Measurements from ENCODE around the gene NBAS. TPM values are rescaled to one million over a fixed set of nuclear protein-coding genes. Genes with fewer than 3 reads are reported as not detected.

NBAS gene
- total and polyA plus RNA-seq, 2 of the 13 experiments (the other 11 are each of a cell fraction or from before 2014, with no cell fraction given) = 33.6 to 58.7 TPM

Other genes with a start within 250 kb of the NBAS start
- 130 and 254 TPM in 2 replicates for gene DDX1, start 30.5 kb upstream of the NBAS start, total RNA-seq (2016; rRNA removed; fragmentation: Illumina TruSeq; extraction: Trizol)
- 60.9 and 81.6 TPM in 2 replicates for gene DDX1, start 30.5 kb upstream of the NBAS start, polyA plus RNA-seq (2011; rRNA removed)

All from HepG2 (cell line).